Uterus (tissue), 2 donors: Measurements from ENCODE around the gene BCAS3.

Source experiments
- POLR2A ChIP-seq, 2 donors: fragments of 450-650 bp; IDR thresholded peaks; one replicate each; pipeline ENCODE4 v1.6.1; 2016; ENCODE audit warnings: antibody characterized with exemption in 2 of 2, mild to moderate bottlenecking in 1 of 2, moderate library complexity in 1 of 2
- TF ChIP-seq, protein P1 (sequence below), 4 experiments: fragments of 200-600 bp in 2 of 4; fragments of 450-650 bp in 2 of 4; sonication (generic) in 2 of 4; IDR thresholded peaks; one replicate each; pipeline ENCODE4 v1.5.1; 2016 to 2019; ENCODE audit warnings: antibody characterized with exemption in 4 of 4, mild to moderate bottlenecking in 2 of 4, moderate library complexity in 1 of 4

DNA sequence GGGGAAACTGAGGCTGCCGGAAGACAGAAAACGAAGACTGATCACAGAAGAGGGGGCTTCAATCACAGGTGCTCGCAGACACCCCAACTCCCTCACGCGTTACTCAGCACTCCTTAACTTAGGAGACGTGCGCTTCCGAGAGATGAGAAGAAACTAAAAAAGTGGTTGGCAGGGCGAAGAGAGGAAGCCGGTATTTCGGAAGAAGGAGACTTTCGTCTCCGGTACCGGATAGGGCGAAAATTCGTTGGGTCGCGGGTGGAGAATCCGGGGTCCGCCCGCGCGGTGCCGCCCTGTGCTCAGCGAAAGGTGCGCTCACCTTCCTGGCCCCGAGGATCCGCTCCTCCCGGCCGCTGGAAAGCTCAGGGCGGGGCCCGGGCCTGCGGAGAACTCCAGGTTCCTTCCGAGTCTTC, 721.1 kb downstream of the BCAS3 start:
- TF ChIP-seq, protein P1, sequence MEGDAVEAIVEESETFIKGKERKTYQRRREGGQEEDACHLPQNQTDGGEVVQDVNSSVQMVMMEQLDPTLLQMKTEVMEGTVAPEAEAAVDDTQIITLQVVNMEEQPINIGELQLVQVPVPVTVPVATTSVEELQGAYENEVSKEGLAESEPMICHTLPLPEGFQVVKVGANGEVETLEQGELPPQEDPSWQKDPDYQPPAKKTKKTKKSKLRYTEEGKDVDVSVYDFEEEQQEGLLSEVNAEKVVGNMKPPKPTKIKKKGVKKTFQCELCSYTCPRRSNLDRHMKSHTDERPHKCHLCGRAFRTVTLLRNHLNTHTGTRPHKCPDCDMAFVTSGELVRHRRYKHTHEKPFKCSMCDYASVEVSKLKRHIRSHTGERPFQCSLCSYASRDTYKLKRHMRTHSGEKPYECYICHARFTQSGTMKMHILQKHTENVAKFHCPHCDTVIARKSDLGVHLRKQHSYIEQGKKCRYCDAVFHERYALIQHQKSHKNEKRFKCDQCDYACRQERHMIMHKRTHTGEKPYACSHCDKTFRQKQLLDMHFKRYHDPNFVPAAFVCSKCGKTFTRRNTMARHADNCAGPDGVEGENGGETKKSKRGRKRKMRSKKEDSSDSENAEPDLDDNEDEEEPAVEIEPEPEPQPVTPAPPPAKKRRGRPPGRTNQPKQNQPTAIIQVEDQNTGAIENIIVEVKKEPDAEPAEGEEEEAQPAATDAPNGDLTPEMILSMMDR (IDR thresholded peaks at IDR 0.05) = no peak
- no peak for TF ChIP-seq POLR2A (IDR thresholded peaks at IDR 0.05)
